ENCODE data around the gene NTPCR.
"Not testable (repeated sequence)": the region's sequence is repeated elsewhere in the genome, so short reads cannot be mapped to it uniquely, and the experiment has no call there.

Gene NTPCR, protein sequence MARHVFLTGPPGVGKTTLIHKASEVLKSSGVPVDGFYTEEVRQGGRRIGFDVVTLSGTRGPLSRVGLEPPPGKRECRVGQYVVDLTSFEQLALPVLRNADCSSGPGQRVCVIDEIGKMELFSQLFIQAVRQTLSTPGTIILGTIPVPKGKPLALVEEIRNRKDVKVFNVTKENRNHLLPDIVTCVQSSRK
- 7.7 to 30.0 (median 19.2) reads per million in 17 experiments for total RNA-seq

DNA sequence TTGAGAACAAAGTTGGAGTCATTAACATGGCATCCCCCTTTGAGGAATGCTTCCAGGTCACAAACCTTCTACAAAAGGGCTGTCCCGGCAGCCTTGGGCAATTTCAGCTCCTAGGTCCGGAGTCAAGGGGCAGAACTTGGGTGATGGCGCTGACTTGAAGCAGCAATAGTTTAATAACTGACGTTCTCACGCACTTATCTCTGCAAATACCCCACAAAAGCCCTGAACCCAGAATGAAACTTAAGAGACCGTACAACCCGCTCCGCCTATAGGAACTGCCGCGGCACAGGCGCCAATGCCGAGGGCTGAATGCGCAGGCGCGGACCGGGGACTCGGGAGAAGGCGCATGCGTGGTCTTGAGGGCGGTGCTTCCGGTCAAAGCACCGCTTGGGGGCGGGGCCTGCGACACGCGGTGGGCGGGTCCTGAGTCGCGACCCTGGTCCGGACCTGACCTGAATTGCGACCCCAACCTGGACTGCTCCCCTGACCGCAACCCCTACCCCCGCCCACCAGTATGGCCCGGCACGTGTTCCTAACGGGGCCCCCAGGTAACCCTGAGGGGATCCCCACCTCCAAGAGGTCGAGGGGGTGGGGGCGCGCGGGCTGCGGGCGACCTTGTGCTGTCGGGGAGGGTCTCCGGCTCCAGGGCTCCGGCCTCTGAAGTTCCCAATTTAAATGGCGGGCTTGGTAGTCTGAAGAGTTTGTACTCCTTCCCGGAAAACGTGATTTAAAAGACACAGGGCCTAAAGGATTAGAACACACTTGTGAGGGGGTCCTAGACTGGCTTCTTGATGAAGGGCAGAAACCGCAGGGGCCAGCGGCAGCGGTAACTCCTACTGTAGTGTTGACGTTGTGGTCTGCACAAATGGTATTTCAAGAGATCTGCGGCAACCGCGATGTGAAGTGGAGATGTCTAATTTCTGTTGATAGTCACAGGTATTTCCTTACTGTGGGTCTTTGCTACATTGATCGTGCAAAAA lies at the start of gene NTPCR:
NTPCR (plus strand) TSS at position 415 of the 980 bp plus-strand sequence; CDS start at position 515, 100 bp downstream.
- DNase-seq, result peak; percentile 97 to 99 (median 98)

DNA sequence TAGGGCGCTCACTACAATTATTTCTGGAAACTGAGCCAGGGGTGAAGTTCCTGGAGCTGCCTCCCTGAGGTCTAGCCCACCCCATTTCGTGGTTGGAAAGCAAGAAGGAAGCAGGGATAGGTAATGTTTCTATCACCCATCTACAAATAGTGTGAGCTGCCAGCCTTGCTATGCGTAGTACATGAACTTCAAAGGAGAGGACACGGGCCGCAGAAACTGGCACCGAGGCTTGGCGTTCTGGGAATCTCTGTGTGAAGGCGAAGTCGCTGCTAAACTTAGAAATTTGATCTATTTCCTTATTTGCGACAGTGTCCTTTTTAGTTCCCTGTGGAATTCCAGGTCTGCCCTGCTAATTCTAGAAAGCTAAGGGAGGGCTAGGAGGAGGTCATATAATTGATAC lies 49.6 kb upstream of the NTPCR start:
- DNase-seq, result no peak

DNA sequence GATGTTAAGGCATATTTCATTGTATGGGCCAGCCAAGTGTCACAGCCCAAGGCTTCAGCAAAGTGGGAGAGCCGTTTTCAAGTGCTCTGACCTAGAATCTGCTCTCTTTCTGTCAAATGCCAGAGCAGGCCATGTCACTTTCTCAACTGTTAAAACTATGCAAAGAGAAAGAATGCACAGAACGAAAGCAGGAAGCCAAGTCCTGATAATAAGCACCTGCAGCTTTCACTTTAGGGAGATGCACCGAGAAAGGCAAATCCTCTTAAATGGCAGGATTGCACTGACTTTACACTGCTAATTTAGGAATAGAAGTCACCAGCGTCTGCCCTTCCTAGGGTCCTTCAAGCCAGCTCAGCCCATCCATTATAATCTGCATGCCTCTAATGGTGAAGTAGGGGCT lies 49.2 kb upstream of the NTPCR start:
- DNase-seq, result no peak

DNA sequence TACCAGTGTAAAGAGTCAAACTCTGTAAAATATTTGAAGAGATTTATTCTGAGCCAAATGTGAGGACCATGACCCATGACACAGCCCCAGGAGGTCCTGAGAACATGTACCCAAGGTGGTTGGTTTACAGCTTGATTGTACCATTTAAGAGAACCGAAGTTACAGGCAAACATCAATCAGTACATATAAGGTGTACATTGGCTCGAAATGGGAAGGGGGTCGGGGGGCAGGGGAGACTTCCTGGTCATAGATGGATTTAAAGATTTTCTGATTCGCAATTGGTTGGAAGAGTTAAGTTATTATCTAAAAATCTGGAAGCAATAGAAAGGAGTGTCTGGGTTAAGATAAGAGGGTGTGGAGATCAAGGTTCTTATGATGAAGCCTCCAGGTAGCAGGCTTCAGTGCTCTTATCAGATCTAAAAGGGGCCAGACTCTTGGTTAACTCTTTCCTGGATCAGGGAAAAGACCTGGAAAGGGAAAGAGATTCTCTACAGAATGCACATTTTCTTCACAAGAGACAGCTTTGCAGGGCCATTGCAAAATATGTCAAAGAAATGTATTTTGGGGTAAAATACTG lies 47.5 kb upstream of the NTPCR start:
- DNase-seq, result no peak

DNA sequence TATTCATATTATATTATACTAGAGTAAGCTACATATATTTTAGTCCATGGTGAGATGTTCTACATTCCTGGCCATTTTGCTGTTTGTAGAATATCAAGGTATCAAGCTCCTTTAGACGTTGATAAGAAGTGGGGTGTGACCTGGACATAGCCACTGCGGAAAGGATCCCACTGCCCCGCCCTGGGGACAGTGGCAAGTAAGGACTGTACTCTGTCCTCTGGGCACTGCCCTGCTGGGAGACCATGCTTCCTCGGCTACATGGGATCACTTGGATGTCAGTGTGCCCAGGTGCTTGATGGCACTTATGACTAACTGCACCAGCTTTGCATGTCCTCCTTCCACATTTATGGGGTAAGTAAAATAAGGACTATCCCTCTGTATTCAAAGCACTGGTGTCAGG lies 46.3 kb upstream of the NTPCR start:
- no peak for DNase-seq

DNA sequence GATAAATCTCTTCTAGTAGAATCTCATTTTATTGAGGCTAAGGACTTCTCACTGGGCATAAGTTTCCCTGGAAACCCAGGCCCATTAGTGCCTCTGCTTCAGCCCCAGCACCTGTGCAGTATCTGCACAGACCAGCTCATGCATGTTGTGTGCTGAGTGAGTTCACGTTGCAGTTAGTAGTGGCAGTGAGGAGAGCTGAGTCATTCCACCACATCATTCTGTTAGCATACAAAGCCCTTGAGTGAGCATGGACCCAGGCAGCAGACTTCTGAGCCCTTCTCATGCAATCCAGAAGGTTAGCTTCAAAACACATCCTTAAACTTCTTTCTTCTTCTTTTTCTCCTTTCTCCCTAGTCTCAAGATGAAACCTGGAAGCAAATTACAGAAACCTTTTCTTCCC lies 45.8 kb upstream of the NTPCR start:
- peak in 3 of 4 experiments; percentile 22 to 40 (median 29) for DNase-seq

DNA sequence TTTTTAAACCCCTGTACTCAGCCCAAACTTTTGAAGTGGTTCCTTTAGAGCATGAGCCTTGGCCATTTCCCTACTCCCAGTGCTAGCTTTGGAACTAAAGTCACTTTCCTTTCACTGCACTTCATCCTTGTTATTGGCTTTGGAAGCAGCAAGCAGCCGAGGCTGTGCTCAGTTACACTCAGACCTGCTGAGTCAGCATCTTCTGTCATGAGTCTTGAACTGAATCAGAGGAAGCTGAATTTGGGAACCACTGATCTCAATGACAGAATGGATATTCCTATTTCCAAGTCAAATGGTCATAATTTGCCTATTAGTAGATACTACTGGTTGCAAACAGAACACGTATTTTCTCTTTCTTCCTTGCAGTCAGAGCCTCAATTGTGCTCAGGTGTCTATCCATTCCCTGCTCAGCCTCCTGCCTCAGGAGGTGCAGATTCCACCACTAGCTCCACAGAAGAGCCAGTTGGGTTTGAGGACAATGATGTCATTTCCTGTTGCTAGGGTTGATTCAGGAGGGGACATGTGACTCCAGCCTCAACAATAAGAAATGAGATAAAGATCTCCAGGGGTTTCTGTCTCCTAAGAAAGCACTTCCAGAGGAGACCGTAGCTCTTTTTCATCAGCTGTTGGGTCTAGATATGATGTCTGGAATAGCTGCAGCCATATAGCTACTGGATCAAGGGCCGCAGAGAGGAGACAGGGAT lies 44.9 kb upstream of the NTPCR start:
- peak; percentile 67 to 92 (median 76) for DNase-seq

DNA sequence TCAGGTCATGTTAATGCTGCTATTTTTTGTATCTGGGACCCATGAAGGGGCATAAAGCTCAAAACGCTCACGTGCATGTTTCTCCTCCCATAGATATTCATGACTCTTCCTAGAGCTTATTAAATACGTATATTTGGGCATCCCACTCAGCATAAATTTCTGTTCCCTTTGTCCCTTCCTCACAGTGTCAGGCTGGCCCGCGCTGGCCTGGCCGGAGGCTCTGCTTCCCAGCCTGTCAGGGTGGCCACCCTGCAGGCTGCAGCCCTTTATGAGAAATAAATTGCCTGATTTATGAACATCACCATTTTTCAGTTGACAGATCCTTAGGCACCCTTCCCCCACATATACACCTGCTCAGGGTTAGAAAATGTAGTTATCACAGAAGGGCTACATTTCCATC lies 44.0 kb upstream of the NTPCR start:
- no peak for DNase-seq

DNA sequence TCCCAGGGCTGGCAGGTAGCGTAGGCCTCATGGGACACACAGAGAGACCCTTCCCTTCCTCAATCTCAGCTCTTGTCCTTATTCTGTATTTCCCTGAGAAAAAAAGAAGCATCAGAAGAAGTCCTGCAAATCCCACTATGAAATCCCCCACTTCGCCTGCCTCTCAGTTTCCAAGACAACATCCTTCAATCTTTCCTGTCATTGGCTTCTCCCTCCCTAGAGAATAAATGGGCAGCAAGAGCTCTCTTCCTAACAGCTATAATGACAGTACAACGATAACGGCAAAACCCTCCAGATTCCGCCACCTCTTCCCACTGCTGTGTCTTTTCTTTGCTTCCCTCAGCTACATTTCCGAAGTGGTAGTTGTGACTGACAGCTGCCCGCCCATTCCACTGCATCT lies 41.6 kb upstream of the NTPCR start:
- DNase-seq, result no peak

DNA sequence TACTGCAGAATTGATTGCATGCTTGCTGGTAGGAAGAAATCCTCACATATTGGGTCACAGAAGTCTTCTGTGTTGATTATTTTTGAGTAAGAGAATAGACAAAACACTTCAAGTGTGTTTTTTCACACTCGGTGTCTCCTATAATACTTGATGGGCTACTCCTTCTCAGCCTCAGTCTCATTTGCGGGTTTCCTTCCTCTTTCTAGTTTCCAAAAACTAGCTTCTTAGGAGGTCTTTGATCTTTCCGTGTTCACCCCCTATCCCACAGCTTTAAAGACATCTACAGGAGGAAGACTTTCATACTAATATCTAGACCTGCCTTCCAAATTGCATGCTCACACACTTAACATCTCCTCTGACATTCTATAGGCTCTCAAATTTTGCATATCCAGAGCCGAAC lies 40.7 kb upstream of the NTPCR start:
- DNase-seq, result no peak

DNA sequence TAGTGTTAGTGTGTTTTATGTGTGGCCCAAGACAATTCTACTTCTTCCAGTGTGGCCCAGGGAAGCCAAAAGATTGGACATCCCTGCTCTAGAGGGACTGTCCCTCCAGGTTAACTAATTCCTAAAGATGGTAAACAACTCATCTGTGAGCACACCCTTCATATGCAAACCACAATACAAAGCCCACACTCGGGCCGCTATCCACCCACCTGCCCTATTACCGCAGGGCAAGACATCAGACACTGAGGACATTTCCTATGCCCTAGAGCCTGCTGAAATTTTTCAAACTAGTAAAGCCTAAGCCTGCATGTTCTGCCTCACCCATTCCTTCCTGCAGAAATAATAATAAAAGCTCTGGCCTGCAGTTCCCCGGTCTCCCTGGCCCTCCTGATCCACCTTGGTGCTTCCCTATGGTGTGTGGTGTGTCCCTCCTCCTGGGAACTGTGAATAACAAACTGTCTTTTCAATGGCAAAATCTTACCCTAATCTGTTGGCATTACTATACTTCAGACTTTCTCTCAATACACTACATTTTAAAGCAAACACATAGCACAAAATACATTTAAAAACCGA lies 39.3 kb upstream of the NTPCR start:
- DNase-seq, result no peak

DNA sequence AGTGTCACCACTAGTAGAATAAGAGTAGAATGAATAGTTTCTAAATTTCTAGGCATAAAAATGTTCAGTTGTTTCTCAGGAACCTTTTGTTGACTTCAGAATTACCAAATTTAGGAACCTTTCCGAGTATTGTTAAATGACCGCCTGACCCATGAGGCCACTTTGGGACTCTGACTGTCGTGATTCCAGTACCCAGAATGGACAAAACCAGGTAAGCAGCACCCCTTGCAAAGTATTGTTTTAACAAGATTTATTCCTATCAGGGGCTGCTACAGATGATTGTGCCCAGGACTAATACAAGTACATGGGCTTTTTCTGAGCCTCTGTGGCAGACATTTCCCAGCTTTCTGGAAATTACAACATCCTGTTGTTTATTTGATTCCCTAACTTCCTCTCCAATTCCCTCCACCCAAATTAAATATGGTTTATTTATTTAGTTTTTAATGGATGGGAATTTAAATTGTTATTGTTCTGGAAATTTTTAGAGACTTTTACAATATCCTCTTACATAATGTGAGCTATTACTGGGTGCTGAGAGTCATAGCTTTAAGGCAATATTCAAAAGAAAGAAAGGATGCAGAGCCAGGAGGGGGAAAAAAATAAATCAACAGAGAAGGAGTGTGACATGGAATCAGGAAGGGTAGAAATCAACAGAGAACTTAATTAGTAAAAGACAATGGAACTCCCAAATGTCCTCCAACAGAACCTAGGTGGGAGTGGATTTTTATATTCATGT lies 37.4 kb upstream of the NTPCR start:
- DNase-seq, result no peak

DNA sequence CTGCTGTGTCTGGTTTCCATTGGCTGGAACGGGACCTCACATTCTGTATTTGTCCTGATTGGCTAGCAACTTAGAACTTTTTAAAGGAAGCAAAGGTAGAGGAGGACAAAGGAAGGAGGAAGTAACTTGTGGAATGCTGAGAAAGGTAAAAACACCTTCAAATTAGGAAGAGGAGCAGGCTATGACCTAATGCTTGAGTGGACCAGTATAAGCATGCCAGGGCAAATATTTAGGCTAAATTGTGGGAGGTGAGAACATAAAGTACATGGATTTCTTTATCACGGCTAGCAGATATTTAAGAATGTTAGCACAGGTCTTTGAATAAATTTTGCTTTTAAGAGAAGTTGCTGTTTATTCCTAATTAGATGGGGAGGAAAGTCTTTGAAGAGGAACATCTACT lies 36.1 kb upstream of the NTPCR start:
- not testable (repeated sequence) for DNase-seq

DNA sequence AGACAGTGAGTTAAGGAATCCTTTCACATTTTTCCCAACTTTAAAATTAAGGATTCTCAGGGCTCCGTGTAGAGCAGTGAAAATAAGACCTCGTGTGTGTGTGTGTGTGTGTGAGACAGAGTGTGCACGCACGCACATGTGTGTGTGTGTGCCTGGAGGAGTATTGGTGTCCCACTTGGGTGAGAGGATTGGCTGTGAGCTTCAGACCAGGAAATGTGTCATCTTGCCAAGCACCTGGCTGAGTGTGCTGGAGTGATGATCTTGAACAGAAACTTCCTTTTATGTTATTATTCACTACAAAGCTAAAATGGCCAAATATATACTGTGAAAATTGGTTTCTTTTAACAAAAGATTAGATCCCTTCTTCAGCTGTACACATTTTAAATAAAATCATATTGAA lies 35.2 kb upstream of the NTPCR start:
- DNase-seq, result no peak

DNA sequence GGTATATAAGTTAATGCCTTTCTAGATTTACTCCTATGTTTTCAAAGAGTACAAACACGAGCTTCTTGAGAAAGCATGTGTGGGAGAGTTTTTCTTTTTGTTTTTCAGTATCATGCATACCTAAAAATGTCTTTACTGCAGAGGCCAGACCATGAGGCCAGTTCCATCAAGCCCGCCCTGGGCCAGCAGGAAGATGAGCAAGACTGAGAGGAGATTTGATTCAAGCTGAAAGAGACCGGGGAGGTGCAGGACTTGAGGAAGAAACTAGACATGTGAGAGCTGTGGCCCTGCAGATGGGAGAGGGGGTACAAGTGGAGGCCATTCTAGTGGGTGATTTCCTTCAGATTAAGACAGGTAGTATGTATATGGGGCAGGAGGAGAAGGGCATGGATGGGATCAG lies 33.4 kb upstream of the NTPCR start:
- no peak for DNase-seq

DNA sequence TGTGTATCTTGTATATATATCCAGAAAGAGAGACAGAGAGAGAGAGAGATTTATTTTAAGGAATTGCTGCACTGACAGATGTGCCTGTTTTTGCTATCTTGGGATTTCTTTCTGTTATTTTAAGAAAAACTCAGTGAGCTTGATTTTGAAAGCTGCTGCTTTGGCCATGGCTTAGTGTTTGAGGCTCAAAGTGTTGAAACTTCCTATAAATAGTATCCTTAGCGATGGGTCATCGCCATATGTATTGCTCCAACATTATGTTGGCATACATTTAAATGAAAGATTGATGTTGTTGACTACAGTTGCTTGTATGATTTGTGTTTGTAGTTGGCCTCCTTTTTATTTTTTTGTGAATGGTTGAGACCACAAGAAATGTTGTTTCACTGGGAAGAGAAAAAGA lies 29.0 kb upstream of the NTPCR start:
- peak in 3 of 4 experiments; percentile 21 to 43 (median 39) for DNase-seq

DNA sequence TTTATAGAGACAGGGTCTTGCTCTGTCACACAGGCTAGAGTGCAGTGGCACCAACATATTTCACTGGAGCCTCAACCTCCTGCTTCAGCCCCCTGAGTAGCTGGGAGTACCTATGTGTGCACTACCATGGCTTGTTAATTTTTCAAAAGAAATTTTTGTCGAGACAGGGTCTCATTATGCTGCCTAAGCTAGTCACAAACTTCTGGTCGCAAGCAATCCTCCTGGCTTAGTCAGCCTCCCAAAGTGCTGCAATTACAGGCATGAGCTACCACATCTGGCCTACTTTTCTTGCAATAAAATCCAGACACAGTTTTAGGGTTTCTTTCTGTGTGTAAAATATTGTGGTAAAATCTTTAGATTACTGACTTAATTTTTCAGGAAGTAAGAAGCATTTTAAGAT lies 27.9 kb upstream of the NTPCR start:
- DNase-seq, result no peak

DNA sequence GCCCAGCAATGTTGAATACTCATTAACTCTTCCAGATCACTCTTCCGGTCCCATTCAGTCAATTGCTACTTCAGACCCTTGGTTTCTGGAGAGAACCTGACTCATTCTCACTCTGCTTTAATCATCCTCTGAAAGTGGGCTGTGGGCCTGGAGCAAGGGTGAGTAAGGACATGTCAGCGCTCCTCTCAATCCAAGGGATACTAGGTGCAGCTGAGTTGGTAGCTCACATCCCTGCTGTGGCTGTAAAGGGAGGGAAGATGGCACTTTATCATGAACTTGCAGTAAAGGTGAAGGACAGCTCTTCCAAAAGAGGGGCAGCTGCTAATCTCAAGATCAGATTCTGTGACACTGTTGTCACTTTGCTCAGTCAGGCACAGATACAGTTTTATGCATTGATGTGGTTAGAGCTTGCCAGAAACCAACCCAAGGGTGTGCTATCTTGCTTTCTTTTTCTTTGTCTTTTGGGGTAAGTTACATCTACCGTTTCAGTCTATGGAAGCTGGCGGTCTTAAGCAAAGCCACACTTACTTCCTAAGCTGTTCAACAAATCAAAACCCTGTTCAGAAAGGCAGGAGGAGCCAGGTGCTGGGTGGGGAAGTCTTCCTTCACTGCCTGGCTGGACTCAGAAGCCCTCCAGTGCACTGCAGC lies 26.5 kb upstream of the NTPCR start:
- no peak for DNase-seq

DNA sequence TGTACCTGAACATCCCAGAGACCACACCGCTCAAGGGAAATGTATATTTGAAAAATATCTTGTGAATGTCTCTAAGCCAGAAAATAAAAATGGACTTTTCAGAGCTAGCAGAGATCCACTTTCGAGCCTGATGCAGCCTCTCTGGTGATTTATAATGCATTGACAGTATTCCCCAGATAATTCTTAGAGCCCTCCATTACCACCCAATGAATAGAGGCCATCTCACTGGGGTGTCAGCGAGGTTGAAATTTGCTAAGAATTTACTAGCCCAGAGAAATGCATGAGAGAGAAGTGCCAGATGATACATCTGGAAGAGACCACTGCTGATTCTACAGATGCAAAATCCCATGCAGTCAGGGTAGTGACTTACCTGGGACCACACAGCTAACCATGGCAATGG lies 25.5 kb upstream of the NTPCR start:
- no peak for DNase-seq

DNA sequence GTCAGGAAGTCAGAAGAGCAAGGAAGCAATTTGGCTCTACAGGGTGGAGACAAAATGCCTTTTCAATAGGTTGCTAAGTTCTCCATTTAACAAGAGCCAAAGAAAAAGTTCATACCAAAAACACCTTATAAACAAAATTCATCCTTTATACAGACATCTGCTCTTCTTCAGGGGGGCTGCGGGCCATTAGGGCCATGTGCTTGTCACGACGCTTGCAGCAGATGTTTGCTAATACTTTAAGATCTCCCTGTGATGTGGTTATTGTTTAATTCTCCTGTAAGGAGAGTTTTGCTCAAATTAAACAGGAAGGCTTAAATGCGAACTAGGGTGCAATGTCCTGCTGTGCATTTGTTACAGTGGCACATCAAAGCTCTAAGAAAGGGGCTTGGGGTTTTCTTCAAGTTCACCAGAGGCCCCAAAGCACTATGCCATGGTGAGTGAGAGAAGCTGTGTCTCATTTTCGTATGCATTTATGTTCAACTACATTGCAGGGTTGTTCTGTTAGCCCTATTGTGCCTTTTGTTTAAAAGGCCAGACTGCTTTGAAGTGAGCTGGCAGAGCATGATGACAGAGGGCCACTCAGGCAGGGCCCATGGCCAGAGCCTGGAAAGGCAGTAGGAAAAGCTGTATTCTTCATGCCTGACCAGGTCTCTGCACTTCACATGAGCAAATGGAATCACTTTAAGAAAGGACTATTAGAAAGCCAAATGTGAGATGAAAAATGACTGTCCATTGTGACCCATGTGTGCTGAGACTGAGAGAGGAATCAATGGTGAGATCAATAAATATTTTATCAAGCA lies 24.8 kb upstream of the NTPCR start:
- no peak for DNase-seq

All from suppressor macrophage (primary cell).